HG03521 (cell line): Measurements from ENCODE around the gene DCP1B.

Source experiments
- ATAC-seq: cut with Tn5 transposase; IDR thresholded peaks from one replicate; pipeline ENCODE4 v1.9.1; 2021; ENCODE audit warnings: mild to moderate bottlenecking, moderate library complexity; ENCODE audit not compliant: unreplicated experiment

Gene DCP1B

DNA sequence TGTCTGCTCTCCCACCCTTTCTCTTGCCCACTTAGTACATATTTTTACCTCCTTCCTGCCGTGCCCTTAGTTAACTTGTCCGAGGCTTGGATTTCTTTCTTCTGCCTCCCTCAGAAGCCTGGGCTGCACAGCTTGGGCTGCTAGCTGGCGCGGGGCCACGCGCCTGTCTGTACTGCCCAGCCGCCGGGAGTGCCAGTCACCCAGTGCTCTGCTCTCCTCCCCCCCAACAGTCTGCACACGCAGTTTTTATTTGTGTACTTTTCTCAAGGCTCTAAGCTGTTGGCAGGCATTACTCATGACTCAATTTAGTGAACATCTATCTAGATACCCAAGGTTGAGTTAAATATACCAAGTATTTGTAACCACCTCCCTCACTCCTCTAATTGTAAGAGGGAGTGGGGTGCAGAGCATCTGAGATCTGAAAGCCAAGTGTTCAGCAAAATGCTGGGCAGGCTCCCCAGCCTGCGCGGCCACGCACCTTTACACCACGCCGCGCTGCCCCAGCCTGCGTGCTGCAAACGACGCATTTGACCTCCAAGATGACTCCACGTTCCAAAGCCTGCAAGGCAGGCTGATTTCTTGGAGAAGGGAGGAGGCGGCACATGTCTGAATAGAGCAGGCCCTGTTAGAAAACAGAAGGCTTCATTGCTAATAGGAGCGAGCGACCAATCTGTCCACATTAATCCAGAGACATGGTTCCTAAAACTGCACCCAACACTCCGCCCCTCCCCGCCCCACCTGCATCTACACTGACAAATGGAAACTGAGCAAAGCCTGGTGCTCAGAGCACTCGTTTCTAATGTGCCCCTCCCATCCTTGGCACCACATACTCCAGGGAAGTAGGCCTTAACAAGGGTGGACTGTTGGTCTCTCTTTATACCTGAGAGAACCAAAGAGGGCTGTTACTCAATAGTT is 67.6 kb downstream of the DCP1B start:
- ATAC-seq, result no peak

GRCh38 chr12:1935700-1936378 is 68.4 kb downstream of the DCP1B start:
- no peak for ATAC-seq

DNA sequence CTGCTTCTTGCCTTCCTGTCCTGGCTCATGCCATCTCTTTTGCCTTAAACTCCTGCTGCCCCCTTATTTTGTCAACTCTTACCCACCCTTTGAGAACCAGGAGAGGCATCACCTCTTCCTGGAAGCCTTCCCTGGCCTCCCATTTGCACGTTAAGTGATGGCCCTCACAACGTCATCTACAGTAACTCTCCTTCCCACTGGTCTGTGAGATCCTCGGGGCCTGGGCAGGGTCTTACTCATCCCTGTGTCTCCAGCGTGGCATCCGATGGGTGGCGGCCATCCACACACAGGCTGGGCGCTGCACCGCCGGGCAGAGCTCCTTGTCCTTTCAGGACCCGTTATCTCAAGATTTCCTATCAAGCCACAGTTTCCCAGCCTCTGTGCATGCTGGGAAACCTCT is 69.0 kb downstream of the DCP1B start:
- no peak for ATAC-seq

DNA sequence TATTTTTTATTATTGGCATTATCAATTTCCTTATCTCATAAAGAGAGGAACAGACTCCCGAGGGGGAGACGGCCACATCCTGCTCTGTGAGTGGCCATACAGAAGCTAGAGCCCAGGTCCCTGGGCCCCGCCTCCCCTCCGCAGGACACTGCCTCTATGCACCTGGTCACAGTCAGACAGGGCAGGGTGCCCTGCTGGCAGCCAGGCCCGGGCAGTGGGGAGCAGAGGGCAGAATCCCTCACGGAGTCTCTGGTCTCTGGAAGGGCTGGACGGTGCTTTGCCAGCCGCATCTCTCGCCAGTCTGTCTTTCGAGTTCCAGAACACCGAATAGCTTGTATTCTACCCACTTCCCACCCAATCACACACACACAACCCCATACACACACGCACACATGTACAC is 69.4 kb downstream of the DCP1B start:
- no peak for ATAC-seq

DNA sequence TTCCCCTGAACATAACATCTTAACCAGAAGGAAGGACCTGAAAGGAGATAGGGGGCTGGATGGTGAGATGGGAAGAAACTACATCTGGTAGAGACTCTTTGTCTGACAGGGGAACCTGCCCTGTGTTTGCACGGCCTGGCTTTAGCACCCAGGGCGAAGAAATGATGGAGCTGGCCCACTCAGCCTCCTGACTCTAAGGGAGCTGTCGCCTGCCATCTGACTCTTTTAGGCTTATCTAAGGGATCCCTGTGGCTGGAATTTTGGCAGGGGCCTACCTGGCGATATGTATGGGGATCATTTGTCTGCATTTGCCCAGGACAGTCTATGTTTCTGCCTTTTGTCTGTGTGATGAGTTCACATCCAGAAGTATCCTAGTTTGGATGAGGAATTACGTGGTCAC is 70.2 kb downstream of the DCP1B start:
- no peak for ATAC-seq

DNA sequence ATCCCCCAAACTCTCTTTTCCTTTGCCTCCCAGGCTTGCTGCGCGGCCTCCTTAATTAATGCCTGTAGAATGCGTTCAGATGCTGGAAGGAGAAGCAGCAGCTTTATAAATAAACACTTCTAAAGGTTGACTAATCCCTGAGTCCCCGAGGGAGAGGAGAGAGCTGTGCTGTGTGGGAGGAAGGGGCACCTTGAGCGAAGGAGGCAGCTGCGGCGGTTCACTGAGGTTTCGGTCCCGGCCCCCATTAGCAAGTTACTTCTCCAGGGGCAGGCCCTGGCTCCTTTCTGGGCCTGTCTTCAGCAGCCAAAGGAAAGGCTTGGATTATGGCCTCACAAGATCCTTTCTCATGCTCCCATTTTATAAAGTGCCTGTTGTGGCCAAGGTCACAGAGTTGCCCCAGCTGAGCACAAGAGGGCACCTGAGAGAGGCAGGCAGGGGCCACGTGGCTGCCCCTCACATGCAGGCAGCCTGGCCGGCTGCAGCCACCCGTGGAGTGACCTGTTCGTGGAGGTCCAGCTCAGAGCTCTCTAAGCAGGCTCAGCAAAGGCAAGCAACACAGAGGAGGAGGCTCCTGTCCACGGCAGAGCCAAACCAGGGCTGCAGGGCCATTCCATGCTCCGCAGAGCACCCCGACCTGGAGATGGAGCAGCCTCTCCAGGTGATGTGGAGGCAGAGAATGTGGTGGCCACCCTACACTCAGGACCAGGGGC is 70.8 kb downstream of the DCP1B start:
- ATAC-seq, result no peak

GRCh38 chr12:1932264-1932777 is 71.9 kb downstream of the DCP1B start:
- ATAC-seq, result no peak

DNA sequence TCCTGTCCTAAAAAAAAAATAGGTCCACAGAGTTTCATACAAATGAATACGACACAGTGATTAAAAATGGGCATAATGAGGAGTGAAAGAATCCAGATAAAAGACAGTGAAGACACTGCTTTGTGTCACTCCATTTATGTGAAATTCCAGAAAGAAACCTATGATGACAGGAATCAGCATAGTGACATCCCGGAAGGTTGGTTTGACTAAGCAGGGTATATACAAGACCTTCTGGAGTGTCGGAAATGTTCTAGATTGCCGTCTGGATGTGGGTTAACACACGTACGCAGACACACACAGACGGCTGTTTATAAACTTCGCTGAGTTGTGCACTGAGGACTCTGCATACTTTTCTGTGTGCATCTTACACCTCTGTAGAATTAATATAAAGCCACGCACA is 72.6 kb downstream of the DCP1B start:
- no peak for ATAC-seq

- no peak for ATAC-seq
Measured at GRCh38 chr12:1930803-1931597, 73.3 kb downstream of the DCP1B start.

DNA sequence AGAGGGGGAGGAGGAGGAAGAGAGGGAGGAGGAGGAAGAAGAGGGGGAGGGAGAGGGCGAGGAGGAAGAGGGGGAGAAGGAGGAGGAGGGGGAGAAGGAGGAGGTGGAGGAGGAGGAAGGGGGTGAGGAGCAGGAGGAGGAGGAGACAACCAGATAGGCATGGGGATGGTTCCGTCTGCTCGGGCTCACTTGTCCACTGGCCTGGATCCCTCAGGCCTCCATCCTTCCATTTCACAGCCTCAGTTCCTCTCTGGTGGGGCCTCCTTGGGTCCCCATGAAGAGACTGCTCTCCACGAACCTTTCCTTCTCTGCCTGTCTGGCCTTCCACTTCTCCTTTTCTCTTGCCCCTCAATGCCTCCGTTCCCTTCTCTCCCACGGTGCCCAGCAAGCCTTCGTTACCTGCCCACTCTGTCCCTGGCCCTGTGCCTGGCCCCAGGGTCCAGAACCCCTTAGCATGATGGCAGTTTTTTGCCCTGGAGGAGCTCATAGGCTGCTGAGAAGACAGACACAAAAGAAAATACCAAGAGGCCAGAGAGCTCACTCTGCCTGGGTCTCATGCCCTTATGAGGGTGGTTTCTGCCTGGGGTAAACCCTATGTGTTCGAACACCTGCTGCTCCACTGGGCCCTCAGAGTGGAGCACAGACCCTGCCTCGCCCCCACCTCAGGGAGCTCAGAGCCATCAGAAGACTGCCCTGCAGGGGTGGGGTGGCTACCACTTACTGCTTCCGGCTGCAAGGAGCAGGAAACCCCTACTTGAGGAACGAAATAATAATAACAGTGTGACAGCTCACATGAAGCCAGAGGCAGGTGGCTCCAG is 74.1 kb downstream of the DCP1B start:
- ATAC-seq, result no peak

- no peak for ATAC-seq
Measured at GRCh38 chr12:1929241-1929984, 74.8 kb downstream of the DCP1B start.

- ATAC-seq, result no peak
Measured at GRCh38 chr12:1928439-1929121, 75.7 kb downstream of the DCP1B start.

GRCh38 chr12:1927751-1928351 is 76.4 kb downstream of the DCP1B start:
- ATAC-seq, result no peak

DNA sequence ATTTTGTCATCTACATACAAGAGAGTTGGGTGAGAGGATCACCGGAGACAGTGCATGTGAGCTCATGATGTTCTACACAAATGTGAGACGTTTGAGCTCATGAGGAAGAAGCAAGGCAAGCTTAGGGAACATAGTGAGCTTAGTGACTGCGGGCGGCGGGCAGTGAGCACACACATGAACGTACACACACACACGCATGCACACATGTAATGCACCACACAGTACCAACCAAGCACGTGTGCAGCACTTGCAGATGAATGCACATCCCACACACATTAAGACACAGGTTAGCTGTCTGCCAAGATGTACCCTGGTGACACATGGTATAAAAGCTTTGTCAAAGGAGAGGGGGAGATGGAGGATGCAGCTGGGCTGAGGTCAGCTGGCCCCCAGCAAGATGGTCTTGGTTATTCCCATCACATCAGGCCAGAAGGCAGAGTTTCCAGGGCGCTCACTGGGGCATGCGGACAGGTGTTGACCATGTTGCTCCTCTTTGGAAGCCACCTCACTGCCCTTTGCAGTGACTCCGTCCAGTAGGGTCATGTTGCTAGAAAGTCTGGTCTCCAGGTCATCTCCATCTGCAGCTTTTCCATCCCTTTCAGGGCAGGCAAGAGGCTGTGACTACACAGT is 77.1 kb downstream of the DCP1B start:
- ATAC-seq, result no peak

DNA sequence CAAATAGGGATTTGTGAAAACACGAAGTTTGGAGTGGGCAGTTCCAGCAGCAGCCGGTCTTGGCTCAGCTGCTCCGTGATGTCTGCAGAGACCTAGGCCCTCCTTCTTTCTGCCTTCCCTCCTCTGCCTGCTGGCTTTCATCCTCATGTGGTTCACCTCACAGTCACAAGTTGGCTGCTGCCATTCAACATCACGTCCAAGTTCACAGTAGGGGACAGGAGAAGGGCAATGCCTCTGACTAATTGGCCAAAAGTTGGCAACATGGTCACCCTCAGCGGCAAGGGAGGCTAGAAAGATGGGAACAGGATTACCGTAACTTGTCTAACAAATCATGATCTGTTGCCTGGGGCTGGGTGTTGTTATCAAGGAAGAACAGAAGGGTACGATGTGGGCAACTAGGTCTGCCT is 78.0 kb downstream of the DCP1B start:
- no peak for ATAC-seq

DNA sequence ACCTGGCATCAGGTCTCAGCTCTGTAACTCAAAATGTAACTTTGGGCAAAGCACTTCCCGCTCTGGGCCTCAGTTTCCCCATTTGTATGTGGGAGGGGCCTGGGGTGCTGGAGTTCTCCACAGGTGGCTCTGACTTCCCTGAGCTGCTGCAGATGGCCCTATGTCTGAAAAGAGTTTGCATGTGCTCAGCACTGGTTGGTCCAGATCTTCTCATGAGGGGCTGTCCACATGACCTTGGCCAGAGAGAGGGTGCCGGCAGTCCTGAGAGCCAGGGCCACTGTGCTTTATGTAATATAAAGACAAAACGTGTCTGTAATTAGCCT is 78.6 kb downstream of the DCP1B start:
- ATAC-seq, result no peak

- ATAC-seq, result no peak
Measured at GRCh38 chr12:1924996-1925683, 79.1 kb downstream of the DCP1B start.
